ENCODE data around the gene CABP2. TPM values are rescaled to one million over a fixed set of nuclear protein-coding genes. Genes with fewer than 3 reads are reported as not detected.

CABP2 gene
- polyA plus RNA-seq, 1 of the 3 experiments (the other 2 are of a cell fraction), result not detected

- TF ChIP-seq CTCF (IDR thresholded peaks at IDR 0.05) (no peak), TAF1 (IDR thresholded peaks at IDR 0.05; ENCODE audit: borderline replicate concordance, low read depth, low read length) (no peak), TCF12 (IDR thresholded peaks at IDR 0.05) (no peak), SIN3A (IDR thresholded peaks at IDR 0.05; ENCODE audit: borderline replicate concordance, low read depth, low read length) (no peak), RAD21 (IDR thresholded peaks at IDR 0.05; ENCODE audit: low read length) (no peak), CHD2 (IDR thresholded peaks at IDR 0.05; ENCODE audit: low read length, partially characterized antibody) (no peak)
- TF ChIP-seq, protein P1, sequence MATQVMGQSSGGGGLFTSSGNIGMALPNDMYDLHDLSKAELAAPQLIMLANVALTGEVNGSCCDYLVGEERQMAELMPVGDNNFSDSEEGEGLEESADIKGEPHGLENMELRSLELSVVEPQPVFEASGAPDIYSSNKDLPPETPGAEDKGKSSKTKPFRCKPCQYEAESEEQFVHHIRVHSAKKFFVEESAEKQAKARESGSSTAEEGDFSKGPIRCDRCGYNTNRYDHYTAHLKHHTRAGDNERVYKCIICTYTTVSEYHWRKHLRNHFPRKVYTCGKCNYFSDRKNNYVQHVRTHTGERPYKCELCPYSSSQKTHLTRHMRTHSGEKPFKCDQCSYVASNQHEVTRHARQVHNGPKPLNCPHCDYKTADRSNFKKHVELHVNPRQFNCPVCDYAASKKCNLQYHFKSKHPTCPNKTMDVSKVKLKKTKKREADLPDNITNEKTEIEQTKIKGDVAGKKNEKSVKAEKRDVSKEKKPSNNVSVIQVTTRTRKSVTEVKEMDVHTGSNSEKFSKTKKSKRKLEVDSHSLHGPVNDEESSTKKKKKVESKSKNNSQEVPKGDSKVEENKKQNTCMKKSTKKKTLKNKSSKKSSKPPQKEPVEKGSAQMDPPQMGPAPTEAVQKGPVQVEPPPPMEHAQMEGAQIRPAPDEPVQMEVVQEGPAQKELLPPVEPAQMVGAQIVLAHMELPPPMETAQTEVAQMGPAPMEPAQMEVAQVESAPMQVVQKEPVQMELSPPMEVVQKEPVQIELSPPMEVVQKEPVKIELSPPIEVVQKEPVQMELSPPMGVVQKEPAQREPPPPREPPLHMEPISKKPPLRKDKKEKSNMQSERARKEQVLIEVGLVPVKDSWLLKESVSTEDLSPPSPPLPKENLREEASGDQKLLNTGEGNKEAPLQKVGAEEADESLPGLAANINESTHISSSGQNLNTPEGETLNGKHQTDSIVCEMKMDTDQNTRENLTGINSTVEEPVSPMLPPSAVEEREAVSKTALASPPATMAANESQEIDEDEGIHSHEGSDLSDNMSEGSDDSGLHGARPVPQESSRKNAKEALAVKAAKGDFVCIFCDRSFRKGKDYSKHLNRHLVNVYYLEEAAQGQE (IDR thresholded peaks at IDR 0.05; ENCODE audit: low read depth, low read length), result no peak
- TF ChIP-seq, protein P2, sequence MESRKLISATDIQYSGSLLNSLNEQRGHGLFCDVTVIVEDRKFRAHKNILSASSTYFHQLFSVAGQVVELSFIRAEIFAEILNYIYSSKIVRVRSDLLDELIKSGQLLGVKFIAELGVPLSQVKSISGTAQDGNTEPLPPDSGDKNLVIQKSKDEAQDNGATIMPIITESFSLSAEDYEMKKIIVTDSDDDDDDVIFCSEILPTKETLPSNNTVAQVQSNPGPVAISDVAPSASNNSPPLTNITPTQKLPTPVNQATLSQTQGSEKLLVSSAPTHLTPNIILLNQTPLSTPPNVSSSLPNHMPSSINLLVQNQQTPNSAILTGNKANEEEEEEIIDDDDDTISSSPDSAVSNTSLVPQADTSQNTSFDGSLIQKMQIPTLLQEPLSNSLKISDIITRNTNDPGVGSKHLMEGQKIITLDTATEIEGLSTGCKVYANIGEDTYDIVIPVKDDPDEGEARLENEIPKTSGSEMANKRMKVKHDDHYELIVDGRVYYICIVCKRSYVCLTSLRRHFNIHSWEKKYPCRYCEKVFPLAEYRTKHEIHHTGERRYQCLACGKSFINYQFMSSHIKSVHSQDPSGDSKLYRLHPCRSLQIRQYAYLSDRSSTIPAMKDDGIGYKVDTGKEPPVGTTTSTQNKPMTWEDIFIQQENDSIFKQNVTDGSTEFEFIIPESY (IDR thresholded peaks at IDR 0.05; ENCODE audit: borderline replicate concordance, low read depth), result no peak
Measured at GRCh38 chr11:67571443-67571842, 48.2 kb upstream of the CABP2 start (continued).

- POLR2A ChIA-PET, result no interaction called here
- Histone ChIP-seq H3K4me3 (ENCODE audit: low read depth in 2 of 2, low read length in 1 of 2) (no peak overlapping the region), H3K4me1 (ENCODE audit: control insufficient read depth in 1 of 2, insufficient read depth in 2 of 2, low read depth in 1 of 2, low read length in 1 of 2) (peaks cover 0 to 6% of the 10 kb centered on the region in 2 experiments; a peak in 1 of 4 replicates), H3K27me3 (ENCODE audit: insufficient read depth) (no peaks in the 10 kb centered on the region), H3K9ac (no peak overlapping the region), H3K4me2 (peak overlapping the region; percentile 31; the same call in 1 of the 2 replicates), H3F3A (replicated peaks; ENCODE audit: insufficient read depth) (peaks cover 3% of the 10 kb centered on the region), H3K79me2 (ENCODE audit: insufficient read depth) (no peaks in the 10 kb centered on the region), H3K9me2 (no peaks in the 10 kb centered on the region), H3K36me3 (replicated peaks in 1 of 2; ENCODE audit: control insufficient read depth in 1 of 2, insufficient read depth in 2 of 2, low read length in 1 of 2) (no peaks in the 10 kb centered on the region), H4K20me1 (ENCODE audit: insufficient read depth) (no peaks in the 10 kb centered on the region), H3K9me3 (no peaks in the 10 kb centered on the region), H2AFZ (ENCODE audit: low read depth) (no peak overlapping the region), H3K27ac (ENCODE audit: low read depth in 2 of 2, low read length in 1 of 2) (peak overlapping the region in 1 of 2 experiments; percentile 43; a peak in 2 of 4 replicates)
- CTCF ChIA-PET, result interaction anchor here (1.1 to 2.4 kb wide), 2 partner anchors 8 to 19 kb away, joined by 5 to 6 read pairs; partner anchors contain the start of gene GSTP1
- no peak for DNase-seq
- WGBS (ENCODE audit: low lambda C conversion rate), result 77% methylated on average over 4 of the region's 4 CpGs
- TF ChIP-seq IRF3 (IDR thresholded peaks at IDR 0.05; ENCODE audit: low read depth, low read length) (no peak), MAX (IDR thresholded peaks at IDR 0.05; ENCODE audit: low read depth) (no peak), MEF2A (IDR thresholded peaks at IDR 0.05; ENCODE audit: borderline replicate concordance, low read depth) (no peak)
Measured at GRCh38 chr11:67564230-67564629, 41.0 kb upstream of the CABP2 start.
